Measurements from ENCODE around the gene NRXN3. TPM values are rescaled to one million over a fixed set of nuclear protein-coding genes. Genes with fewer than 3 reads are reported as not detected.

Gene NRXN3
- total and polyA plus RNA-seq, 2 donors (not counting 1 experiment from before 2014, with no cell fraction given) = not detected

DNA sequence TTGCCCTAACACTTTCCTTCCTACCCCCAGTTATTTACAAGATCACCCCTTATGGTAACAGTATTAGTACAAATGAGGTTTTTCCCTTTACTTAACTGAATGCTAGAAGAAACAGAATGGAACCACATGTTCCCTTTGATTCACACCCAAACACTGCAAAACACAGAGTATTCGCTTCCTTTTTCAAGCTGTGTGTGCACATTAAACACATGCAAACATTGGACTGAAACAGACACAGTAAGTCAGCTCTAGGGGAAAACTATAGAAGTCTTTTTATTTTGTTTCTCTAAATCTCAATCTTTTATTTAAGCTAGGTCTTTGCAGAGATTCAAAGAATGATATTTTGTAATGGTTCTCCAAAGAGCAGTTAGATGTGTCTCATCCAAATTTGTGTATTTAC is 1312.7 kb downstream of the NRXN3 start:
- no peak overlapping the region for H3K9ac ChIP-seq (ENCODE audit: low read length)
- Mint-ChIP-seq H3K4me3 (no peak overlapping the region), H3K9me3 (ENCODE audit: insufficient read depth) (peaks cover 2% of the 10 kb centered on the region), H3K27ac (no peak overlapping the region), H3K4me1 (no peaks in the 10 kb centered on the region), H3K27me3 (no peaks in the 10 kb centered on the region)
- no peaks in the 10 kb centered on the region for H3K36me3 ChIP-seq (replicated peaks in 1 of 2; ENCODE audit: control extremely low read depth in 1 of 2, control insufficient read depth in 1 of 2, extremely low read depth in 1 of 2, insufficient read depth in 2 of 2, low read length in 1 of 2)
- H2AFZ ChIP-seq (ENCODE audit: insufficient read depth, low read depth, low read length, poor library complexity, severe bottlenecking) = no peak overlapping the region
- ATAC-seq (ENCODE audit: low read depth) = no peak
- no peaks in the 10 kb centered on the region for H3K4me1 ChIP-seq (ENCODE audit: control insufficient read depth in 2 of 2, insufficient read depth in 2 of 2, low read length in 2 of 2)
- no peaks in the 10 kb centered on the region for H3K27me3 ChIP-seq (replicated peaks in 1 of 4; ENCODE audit: control extremely low read depth in 1 of 4, control insufficient read depth in 3 of 4, insufficient read depth in 4 of 4, low read length in 3 of 4)
- intact Hi-C loops (cut with micrococcal nuclease) = no loop called here
- POLR2A ChIA-PET = no interaction called here
- WGBS (ENCODE audit: insufficient coverage) = no CpG with 5 or more reads among the region's 1 CpG
- no peak for TF ChIP-seq CTCF (IDR thresholded peaks at IDR 0.05)
- CTCF ChIA-PET = no interaction called here
- no peak for DNase-seq
- no peaks in the 10 kb centered on the region for H3K79me2 ChIP-seq (ENCODE audit: control insufficient read depth, insufficient read depth, low read length)
- no peak overlapping the region for H3K27ac ChIP-seq (ENCODE audit: low read length in 2 of 2)
- H3K9me3 ChIP-seq (ENCODE audit: control extremely low read depth in 1 of 3, control insufficient read depth in 2 of 3, insufficient read depth in 1 of 3, low read length in 2 of 3) = no peaks in the 10 kb centered on the region
- H3K4me2 ChIP-seq (replicated peaks; ENCODE audit: low read depth, low read length, poor library complexity, severe bottlenecking) = no peak overlapping the region
- H3K4me3 ChIP-seq (ENCODE audit: control extremely low read depth in 1 of 5, extremely low read depth in 1 of 5, insufficient read depth in 1 of 5, low read depth in 2 of 5, low read length in 4 of 5) = no peak overlapping the region
- H4K20me1 ChIP-seq (ENCODE audit: control insufficient read depth, insufficient read depth, low read length, poor library complexity, severe bottlenecking) = no peaks in the 10 kb centered on the region

GRCh38 chr14:79483477-79484388 is 1313.6 kb downstream of the NRXN3 start:
- H3K79me2 ChIP-seq (ENCODE audit: control insufficient read depth, insufficient read depth, low read length) = no peaks in the 10 kb centered on the region
- no peak overlapping the region for H2AFZ ChIP-seq (ENCODE audit: insufficient read depth, low read depth, low read length, poor library complexity, severe bottlenecking)
- H3K9ac ChIP-seq (ENCODE audit: low read length) = no peak overlapping the region
- H3K4me2 ChIP-seq (replicated peaks; ENCODE audit: low read depth, low read length, poor library complexity, severe bottlenecking) = no peak overlapping the region
- H3K36me3 ChIP-seq (replicated peaks in 1 of 2; ENCODE audit: control extremely low read depth in 1 of 2, control insufficient read depth in 1 of 2, extremely low read depth in 1 of 2, insufficient read depth in 2 of 2, low read length in 1 of 2) = no peaks in the 10 kb centered on the region
- Mint-ChIP-seq H3K9me3 (ENCODE audit: insufficient read depth) (peaks cover 2% of the 10 kb centered on the region), H3K27me3 (no peaks in the 10 kb centered on the region), H3K4me3 (no peak overlapping the region), H3K27ac (no peak overlapping the region), H3K4me1 (no peaks in the 10 kb centered on the region)
- CTCF ChIA-PET = no interaction called here
- no peak for ATAC-seq (ENCODE audit: low read depth)
- no peak overlapping the region for H3K4me3 ChIP-seq (ENCODE audit: control extremely low read depth in 1 of 5, extremely low read depth in 1 of 5, insufficient read depth in 1 of 5, low read depth in 2 of 5, low read length in 4 of 5)
- no peaks in the 10 kb centered on the region for H4K20me1 ChIP-seq (ENCODE audit: control insufficient read depth, insufficient read depth, low read length, poor library complexity, severe bottlenecking)
- no peak for TF ChIP-seq CTCF (IDR thresholded peaks at IDR 0.05)
- no peak for TF ChIP-seq EZH2 (IDR thresholded peaks at IDR 0.05; ENCODE audit: borderline replicate concordance, insufficient read depth, low read depth, low read length, poor library complexity, severe bottlenecking)
- no peaks in the 10 kb centered on the region for H3K9me3 ChIP-seq (ENCODE audit: control extremely low read depth in 1 of 3, control insufficient read depth in 2 of 3, insufficient read depth in 1 of 3, low read length in 2 of 3)
- no peak for DNase-seq
- 83% methylated on average over 4 of the region's 7 CpGs for WGBS (ENCODE audit: insufficient coverage)
- POLR2A ChIA-PET = no interaction called here
- no peaks in the 10 kb centered on the region for H3K27me3 ChIP-seq (replicated peaks in 1 of 4; ENCODE audit: control extremely low read depth in 1 of 4, control insufficient read depth in 3 of 4, insufficient read depth in 4 of 4, low read length in 3 of 4)
- intact Hi-C loops (cut with micrococcal nuclease) = no loop called here
- no peak overlapping the region for H3K27ac ChIP-seq (ENCODE audit: low read length in 2 of 2)
- no peaks in the 10 kb centered on the region for H3K4me1 ChIP-seq (ENCODE audit: control insufficient read depth in 2 of 2, insufficient read depth in 2 of 2, low read length in 2 of 2)
